ENCODE results near the gene CYP2C19.
"Not testable (repeated sequence)": the region's sequence is repeated elsewhere in the genome, so short reads cannot be mapped to it uniquely, and the experiment has no call there.

The CYP2C19 gene

GRCh38 chr10:94784256-94784655, 21.8 kb downstream of the CYP2C19 start:
- H3K36me3 ChIP-seq (ENCODE audit: control insufficient read depth, insufficient read depth, low read length), result no peaks in the 10 kb centered on the region
- H3K4me1 ChIP-seq (ENCODE audit: control insufficient read depth, insufficient read depth, low read length, poor library complexity, severe bottlenecking), result no peaks in the 10 kb centered on the region
- no peak overlapping the region for H3K27ac ChIP-seq (ENCODE audit: low read depth, low read length, severe bottlenecking)
- H3K9me3 ChIP-seq (ENCODE audit: control insufficient read depth, low read length), result no peaks in the 10 kb centered on the region
- no peak overlapping the region for H3K4me3 ChIP-seq (ENCODE audit: extremely low read depth, insufficient read depth, low read length, poor library complexity, severe bottlenecking)

- Histone ChIP-seq H3K36me3 (ENCODE audit: control insufficient read depth, insufficient read depth, low read length) (no peaks in the 10 kb centered on the region), H3K4me1 (ENCODE audit: control insufficient read depth, insufficient read depth, low read length, poor library complexity, severe bottlenecking) (no peaks in the 10 kb centered on the region), H3K4me3 (ENCODE audit: extremely low read depth, insufficient read depth, low read length, poor library complexity, severe bottlenecking) (no peak overlapping the region), H3K9me3 (ENCODE audit: control insufficient read depth, low read length) (no peaks in the 10 kb centered on the region), H3K27ac (ENCODE audit: low read depth, low read length, severe bottlenecking) (no peak overlapping the region)
- no CpG with 5 or more reads among the region's 2 CpGs for WGBS, 2 experiments (ENCODE audit: insufficient coverage in 2 of 2)
Observed at GRCh38 chr10:94785211-94785610, 22.7 kb downstream of the CYP2C19 start.

GRCh38 chr10:94800551-94800950, 38.1 kb downstream of the CYP2C19 start:
- H3K36me3 ChIP-seq (ENCODE audit: control insufficient read depth, insufficient read depth, low read length); H3K27ac ChIP-seq (ENCODE audit: low read depth, low read length, severe bottlenecking); H3K4me3 ChIP-seq (ENCODE audit: extremely low read depth, insufficient read depth, low read length, poor library complexity, severe bottlenecking); H3K9me3 ChIP-seq (ENCODE audit: control insufficient read depth, low read length); H3K4me1 ChIP-seq (ENCODE audit: control insufficient read depth, insufficient read depth, low read length, poor library complexity, severe bottlenecking): not testable (repeated sequence)
- WGBS, 2 experiments (ENCODE audit: insufficient coverage in 2 of 2), result 91 to 96% methylated on average over 4 of the region's 4 CpGs

- Histone ChIP-seq H3K36me3 (ENCODE audit: control insufficient read depth, insufficient read depth, low read length) (no peaks in the 10 kb centered on the region), H3K9me3 (ENCODE audit: control insufficient read depth, low read length) (no peaks in the 10 kb centered on the region), H3K4me1 (ENCODE audit: control insufficient read depth, insufficient read depth, low read length, poor library complexity, severe bottlenecking) (no peaks in the 10 kb centered on the region), H3K4me3 (ENCODE audit: extremely low read depth, insufficient read depth, low read length, poor library complexity, severe bottlenecking) (no peak overlapping the region), H3K27ac (ENCODE audit: low read depth, low read length, severe bottlenecking) (no peak overlapping the region)
- 80 to 88% methylated on average over 1 of the region's 1 CpG for WGBS, 2 experiments (ENCODE audit: insufficient coverage in 2 of 2)
Observed at GRCh38 chr10:94803307-94803706, 40.8 kb downstream of the CYP2C19 start.

GRCh38 chr10:94830025-94830424, 67.5 kb downstream of the CYP2C19 start:
- not testable (repeated sequence) for H3K9me3 ChIP-seq (ENCODE audit: control insufficient read depth, low read length); H3K27ac ChIP-seq (ENCODE audit: low read depth, low read length, severe bottlenecking); H3K4me3 ChIP-seq (ENCODE audit: extremely low read depth, insufficient read depth, low read length, poor library complexity, severe bottlenecking); H3K4me1 ChIP-seq (ENCODE audit: control insufficient read depth, insufficient read depth, low read length, poor library complexity, severe bottlenecking); H3K36me3 ChIP-seq (ENCODE audit: control insufficient read depth, insufficient read depth, low read length)
- no CpG with 5 or more reads among the region's 13 CpGs for WGBS, 2 experiments (ENCODE audit: insufficient coverage in 2 of 2)

- no peaks in the 10 kb centered on the region for H3K4me1 ChIP-seq (ENCODE audit: control insufficient read depth, insufficient read depth, low read length, poor library complexity, severe bottlenecking)
- no peaks in the 10 kb centered on the region for H3K36me3 ChIP-seq (ENCODE audit: control insufficient read depth, insufficient read depth, low read length)
- H3K9me3 ChIP-seq (ENCODE audit: control insufficient read depth, low read length), result no peaks in the 10 kb centered on the region
- no CpG with 5 or more reads among the region's 1 CpG for WGBS, 2 experiments (ENCODE audit: insufficient coverage in 2 of 2)
- no peak overlapping the region for H3K27ac ChIP-seq (ENCODE audit: low read depth, low read length, severe bottlenecking)
- no peak overlapping the region for H3K4me3 ChIP-seq (ENCODE audit: extremely low read depth, insufficient read depth, low read length, poor library complexity, severe bottlenecking)
Observed at GRCh38 chr10:94846204-94846603, 83.7 kb downstream of the CYP2C19 start.

- 100% methylated on average over 1 of the region's 1 CpG; no CpG with 5 or more reads in 1 of the 2 experiments for WGBS, 2 experiments (ENCODE audit: insufficient coverage in 2 of 2)
Observed at GRCh38 chr10:94850766-94851165, 88.3 kb downstream of the CYP2C19 start.

GRCh38 chr10:94851263-94851662, 88.8 kb downstream of the CYP2C19 start:
- H3K36me3 ChIP-seq (ENCODE audit: control insufficient read depth, insufficient read depth, low read length), result no peaks in the 10 kb centered on the region
- no peaks in the 10 kb centered on the region for H3K4me1 ChIP-seq (ENCODE audit: control insufficient read depth, insufficient read depth, low read length, poor library complexity, severe bottlenecking)
- H3K27ac ChIP-seq (ENCODE audit: low read depth, low read length, severe bottlenecking), result no peak overlapping the region
- H3K9me3 ChIP-seq (ENCODE audit: control insufficient read depth, low read length), result no peaks in the 10 kb centered on the region
- no peak overlapping the region for H3K4me3 ChIP-seq (ENCODE audit: extremely low read depth, insufficient read depth, low read length, poor library complexity, severe bottlenecking)

More at GRCh38 chr10:94850766-94851165, 88.3 kb downstream of the CYP2C19 start:
- H3K36me3 ChIP-seq (ENCODE audit: control insufficient read depth, insufficient read depth, low read length), result no peaks in the 10 kb centered on the region
- H3K27ac ChIP-seq (ENCODE audit: low read depth, low read length, severe bottlenecking), result no peak overlapping the region
- no peaks in the 10 kb centered on the region for H3K4me1 ChIP-seq (ENCODE audit: control insufficient read depth, insufficient read depth, low read length, poor library complexity, severe bottlenecking)
- no peaks in the 10 kb centered on the region for H3K9me3 ChIP-seq (ENCODE audit: control insufficient read depth, low read length)
- no peak overlapping the region for H3K4me3 ChIP-seq (ENCODE audit: extremely low read depth, insufficient read depth, low read length, poor library complexity, severe bottlenecking)

GRCh38 chr10:94852438-94852837, 90.0 kb downstream of the CYP2C19 start:
- 64 to 90% methylated on average over 2 of the region's 3 CpGs for WGBS, 2 experiments (ENCODE audit: insufficient coverage in 2 of 2)
- H3K4me3 ChIP-seq (ENCODE audit: extremely low read depth, insufficient read depth, low read length, poor library complexity, severe bottlenecking), result no peak overlapping the region
- no peaks in the 10 kb centered on the region for H3K36me3 ChIP-seq (ENCODE audit: control insufficient read depth, insufficient read depth, low read length)
- H3K27ac ChIP-seq (ENCODE audit: low read depth, low read length, severe bottlenecking), result no peak overlapping the region
- H3K9me3 ChIP-seq (ENCODE audit: control insufficient read depth, low read length), result no peaks in the 10 kb centered on the region
- no peaks in the 10 kb centered on the region for H3K4me1 ChIP-seq (ENCODE audit: control insufficient read depth, insufficient read depth, low read length, poor library complexity, severe bottlenecking)

- Histone ChIP-seq H3K9me3 (ENCODE audit: control insufficient read depth, low read length) (no peaks in the 10 kb centered on the region), H3K4me3 (ENCODE audit: extremely low read depth, insufficient read depth, low read length, poor library complexity, severe bottlenecking) (no peak overlapping the region), H3K36me3 (ENCODE audit: control insufficient read depth, insufficient read depth, low read length) (no peaks in the 10 kb centered on the region), H3K27ac (ENCODE audit: low read depth, low read length, severe bottlenecking) (no peak overlapping the region), H3K4me1 (ENCODE audit: control insufficient read depth, insufficient read depth, low read length, poor library complexity, severe bottlenecking) (no peaks in the 10 kb centered on the region)
- WGBS, 2 experiments (ENCODE audit: insufficient coverage in 2 of 2), result 75 to 92% methylated on average over 1 of the region's 1 CpG
Observed at GRCh38 chr10:94853065-94853464, 90.6 kb downstream of the CYP2C19 start.

GRCh38 chr10:94858005-94858404, 95.5 kb downstream of the CYP2C19 start:
- H3K27ac ChIP-seq (ENCODE audit: low read depth, low read length, severe bottlenecking), result no peak overlapping the region
- no peaks in the 10 kb centered on the region for H3K9me3 ChIP-seq (ENCODE audit: control insufficient read depth, low read length)
- no peak overlapping the region for H3K4me3 ChIP-seq (ENCODE audit: extremely low read depth, insufficient read depth, low read length, poor library complexity, severe bottlenecking)
- WGBS, 2 experiments (ENCODE audit: insufficient coverage in 2 of 2), result 82 to 84% methylated on average over 1 to 3 of the region's 4 CpGs
- no peaks in the 10 kb centered on the region for H3K4me1 ChIP-seq (ENCODE audit: control insufficient read depth, insufficient read depth, low read length, poor library complexity, severe bottlenecking)
- H3K36me3 ChIP-seq (ENCODE audit: control insufficient read depth, insufficient read depth, low read length), result no peaks in the 10 kb centered on the region

- H3K36me3 ChIP-seq (ENCODE audit: control insufficient read depth, insufficient read depth, low read length), result no peaks in the 10 kb centered on the region
- H3K4me3 ChIP-seq (ENCODE audit: extremely low read depth, insufficient read depth, low read length, poor library complexity, severe bottlenecking), result no peak overlapping the region
Observed at GRCh38 chr10:94859086-94859485, 96.6 kb downstream of the CYP2C19 start.

More at GRCh38 chr10:94859086-94859485, 96.6 kb downstream of the CYP2C19 start:
- Histone ChIP-seq H3K4me1 (ENCODE audit: control insufficient read depth, insufficient read depth, low read length, poor library complexity, severe bottlenecking) (no peaks in the 10 kb centered on the region), H3K9me3 (ENCODE audit: control insufficient read depth, low read length) (no peaks in the 10 kb centered on the region), H3K27ac (ENCODE audit: low read depth, low read length, severe bottlenecking) (no peak overlapping the region)
- WGBS, 2 experiments (ENCODE audit: insufficient coverage in 2 of 2), result 54 to 59% methylated on average over 3 of the region's 3 CpGs
